PC-3 (cell line): ENCODE results near the gene SOBP. TPM values are rescaled to one million over a fixed set of nuclear protein-coding genes. Genes with fewer than 3 reads are reported as not detected.

Experiments
- ATAC-seq: fragments of 200-7000 bp; cut with Tn5 transposase; 2 replicates; pipeline ENCODE4 v1.9.1; 2020; ENCODE audit warnings: mild to moderate bottlenecking, moderate library complexity
- BruUV-seq: library from RNA; stranded (reverse); fragments of 400-500 nt; replicated peaks from 2 replicates; lab custom pipeline; 2021; lab: Mats Ljungman, UMichigan
- CTCF ChIA-PET: fragments of 300-600 bp; sonication (Branson Sonifier 250); formaldehyde crosslinking; loops from one replicate; lab custom pipeline; 2022; ENCODE audit warnings: antibody characterized with exemption; lab: Charles Lee
- POLR2A ChIA-PET: fragments of 300-600 bp; sonication (Branson Sonifier 250); formaldehyde crosslinking; loops from one replicate; lab custom pipeline; 2022; ENCODE audit warnings: antibody characterized with exemption; ENCODE audit not compliant: unreplicated experiment; lab: Charles Lee
- DNase-seq: peaks from one replicate; pipeline ENCODE4 v3.0.0-alpha.2; 2015
- H2AFZ ChIP-seq: fragments of 300-600 bp; sonication (generic); 2 replicates; pipeline ENCODE4 v1.6.0; 2016; ENCODE audit warnings: antibody characterized with exemption, low read length
- H3F3A ChIP-seq: fragments of 300-600 bp; sonication (generic); one replicate; pipeline ENCODE4 v1.6.0; 2017; ENCODE audit warnings: antibody characterized with exemption, low read length, control low read depth, mild to moderate bottlenecking; ENCODE audit not compliant: unreplicated experiment
- H3K27ac ChIP-seq: fragments of 300-600 bp; sonication (generic); 2 replicates; pipeline ENCODE4 v1.5.1; 2016; ENCODE audit warnings: mild to moderate bottlenecking, low read length
- H3K27me3 ChIP-seq: fragments of 300-600 bp; sonication (generic); 2 replicates; pipeline ENCODE4 v1.6.1; 2016; ENCODE audit warnings: low read length, mixed read lengths
- H3K36me3 ChIP-seq: fragments of 300-600 bp; sonication (generic); 2 replicates; pipeline ENCODE4 v1.6.1; 2016; ENCODE audit warnings: low read depth, mixed run types, low read length, mixed read lengths
- H3K4me1 ChIP-seq: fragments of 300-600 bp; sonication (generic); 2 replicates; pipeline ENCODE4 v1.5.1; 2016; ENCODE audit warnings: low read length; ENCODE audit not compliant: insufficient read depth
- H3K4me2 ChIP-seq: fragments of 300-600 bp; sonication (generic); 2 replicates; pipeline ENCODE4 v1.6.0; 2016; ENCODE audit warnings: low read length
- H3K4me3 ChIP-seq: fragments of 300-600 bp; sonication (generic); 2 replicates; pipeline ENCODE4 v1.5.1; 2016; ENCODE audit warnings: mild to moderate bottlenecking, low read length, mixed read lengths
- H3K79me2 ChIP-seq: fragments of 300-600 bp; sonication (generic); 2 replicates; pipeline ENCODE4 v1.6.1; 2017; ENCODE audit warnings: low read length, mixed read lengths
- H3K9ac ChIP-seq: fragments of 300-600 bp; sonication (generic); 2 replicates; pipeline ENCODE4 v1.6.0; 2016; ENCODE audit warnings: mild to moderate bottlenecking, low read length
- H3K9me2 ChIP-seq: fragments of 300-600 bp; sonication (generic); replicated peaks from 2 replicates; pipeline ENCODE4 v1.6.1; 2016; ENCODE audit warnings: mixed run types, low read length, mixed read lengths
- H3K9me3 ChIP-seq: fragments of 300-600 bp; sonication (generic); 2 replicates; pipeline ENCODE4 v1.6.1; 2016; ENCODE audit warnings: low read length, mixed read lengths
- H4K20me1 ChIP-seq: fragments of 300-600 bp; sonication (generic); 2 replicates; pipeline ENCODE4 v1.6.1; 2016; ENCODE audit warnings: low read length, mixed read lengths
- CTCF ChIP-seq: fragments of 300-600 bp; sonication (generic); conservative IDR thresholded peaks from 2 replicates; pipeline ENCODE4 v1.5.1; 2017; ENCODE audit warnings: antibody characterized with exemption, low read depth, mild to moderate bottlenecking, low read length
- EZH2 ChIP-seq: fragments of 300-600 bp; sonication (generic); IDR thresholded peaks from one replicate; pipeline ENCODE4 v1.6.1; 2017; ENCODE audit warnings: antibody characterized with exemption, mild to moderate bottlenecking, low read length; ENCODE audit not compliant: unreplicated experiment
- EZH2phosphoT487 ChIP-seq: fragments of 300-600 bp; sonication (generic); IDR thresholded peaks from 2 replicates; pipeline ENCODE4 v1.6.1; 2018; ENCODE audit warnings: mild to moderate bottlenecking, antibody characterized with exemption, low read length, borderline replicate concordance
- intact Hi-C: fragments of 100-400 bp; cut with micrococcal nuclease; formaldehyde crosslinking; loops from 2 replicates; pipeline ENCODE4 v1.9.0; 2023
- total RNA-seq: library from RNA; depleted of rRNA; stranded (reverse); fragments of >200 nt; gene quantifications from 2 replicates; pipeline ENCODE4 v1.2.3, GENCODE V29; 2014

Gene SOBP
- total RNA-seq, 1 experiment from 2014 or later = 0.15 TPM

GRCh38 chr6:107660839-107661238 is 170.9 kb downstream of the SOBP start:
- Histone ChIP-seq H3K27ac (peak overlapping the region; percentile 61), H3K4me2 (0 out of 2 replicates have a peak overlapping the region, but pooled peaks have one; percentile 22), H2AFZ (no peak overlapping the region), H3K9ac (no peak overlapping the region), H3K9me2 (no peaks in the 10 kb centered on the region), H3K9me3 (no peaks in the 10 kb centered on the region), H3K27me3 (no peaks in the 10 kb centered on the region), H3K79me2 (no peaks in the 10 kb centered on the region), H3K36me3 (no peaks in the 10 kb centered on the region), H3K4me1 (peaks cover 21% of the 10 kb centered on the region), H3F3A (no peaks in the 10 kb centered on the region), H3K4me3 (no peak overlapping the region), H4K20me1 (no peaks in the 10 kb centered on the region)
- ChIA-PET POLR2A (no interaction called here), CTCF (interaction anchor here (0.7 kb wide), 1 partner anchor 343 kb away, joined by 3 read pairs; no protein-coding TSS in a partner anchor)
- ATAC-seq (peak; percentile 42), DNase-seq (peak; percentile 50)
- TF ChIP-seq EZH2 (no peak), CTCF (no peak), EZH2phosphoT487 (no peak)
- intact Hi-C loops = no loop called here
- no TSS peak for BruUV-seq

- intact Hi-C loops = no loop called here
- Histone ChIP-seq H3K4me3 (no peak overlapping the region), H4K20me1 (no peaks in the 10 kb centered on the region), H3K36me3 (no peaks in the 10 kb centered on the region), H3K9me3 (no peaks in the 10 kb centered on the region), H3K9me2 (no peaks in the 10 kb centered on the region), H3K79me2 (no peaks in the 10 kb centered on the region), H3K4me2 (peak overlapping the region; percentile 22; the same call in 1 of the 2 replicates), H3K9ac (no peak overlapping the region), H3F3A (no peaks in the 10 kb centered on the region), H3K27ac (peak overlapping the region; percentile 61), H3K4me1 (peaks cover 25% of the 10 kb centered on the region), H2AFZ (no peak overlapping the region), H3K27me3 (no peaks in the 10 kb centered on the region)
- CTCF ChIA-PET = no interaction called here
- BruUV-seq = no TSS peak
- no peak for TF ChIP-seq EZH2phosphoT487
- no peak for TF ChIP-seq CTCF
- TF ChIP-seq EZH2 = no peak
- POLR2A ChIA-PET = no interaction called here
- ATAC-seq = no peak
- no peak for DNase-seq
Observed at GRCh38 chr6:107661291-107661690, 171.4 kb downstream of the SOBP start.

- Histone ChIP-seq H3K36me3 (no peaks in the 10 kb centered on the region), H3K27me3 (no peaks in the 10 kb centered on the region), H3K27ac (no peak overlapping the region), H3K9me2 (no peaks in the 10 kb centered on the region), H3K9me3 (no peaks in the 10 kb centered on the region), H3K4me1 (peaks cover 35% of the 10 kb centered on the region), H3K9ac (no peak overlapping the region), H3K4me3 (no peak overlapping the region), H3K79me2 (no peaks in the 10 kb centered on the region), H3K4me2 (no peak overlapping the region), H3F3A (no peaks in the 10 kb centered on the region), H2AFZ (no peak overlapping the region), H4K20me1 (no peaks in the 10 kb centered on the region)
- TF ChIP-seq CTCF (no peak), EZH2 (no peak), EZH2phosphoT487 (no peak)
- intact Hi-C loops = no loop called here
- ATAC-seq (no peak), DNase-seq (no peak)
- ChIA-PET POLR2A (no interaction called here), CTCF (interaction anchor here (0.6 kb wide), 1 partner anchor 173 kb away, joined by 6 read pairs; no protein-coding TSS in a partner anchor)
- BruUV-seq = no TSS peak
Observed at GRCh38 chr6:107662333-107662732, 172.4 kb downstream of the SOBP start.
